Activated gamma-delta T cell treated with anti-CD3 and anti-CD28 coated beads, Interleukin-2, amount 50 U/mL, for 16 hours (primary cell): Measurements from ENCODE around the gene PEG3.

ENCODE experiments used
- DNase-seq: peaks from one replicate; pipeline ENCODE4 v3.0.0-alpha.2; 2020; ENCODE audit warnings: low read depth

PEG3 gene

DNA sequence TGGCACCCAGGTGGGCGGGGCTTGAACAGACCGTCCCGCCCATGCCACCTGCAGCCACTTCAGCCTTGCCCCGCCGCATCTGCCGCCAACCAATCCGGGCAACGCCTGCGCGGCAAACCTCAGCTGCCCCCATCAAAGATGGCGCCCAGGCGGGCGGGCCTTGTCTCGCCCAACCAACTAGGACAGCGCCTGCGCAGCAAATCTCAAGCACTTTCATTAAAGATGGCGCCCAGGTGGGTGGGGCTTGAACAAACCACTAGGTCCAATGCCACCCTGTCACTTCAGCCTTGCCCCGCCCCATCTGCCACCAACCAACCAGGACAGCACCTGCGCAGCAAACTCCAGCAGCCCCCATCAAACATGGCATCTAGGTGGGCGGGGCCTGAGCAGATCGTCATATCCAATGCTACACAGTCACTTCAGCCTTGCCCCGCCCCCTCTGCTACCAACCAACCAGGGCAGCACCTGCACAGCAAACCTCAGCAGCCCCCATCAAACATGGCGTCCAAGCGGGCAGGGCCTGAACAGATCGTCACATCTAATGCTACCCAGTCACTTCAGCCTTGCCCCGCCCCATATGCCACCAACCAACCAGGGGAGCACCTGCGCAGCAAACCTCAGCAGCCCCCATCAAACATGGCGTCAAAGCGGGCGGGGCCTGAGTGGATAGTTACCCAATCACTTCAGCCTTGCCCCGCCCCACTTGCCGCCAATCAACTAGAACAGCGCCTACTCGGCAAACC, 1.4 kb downstream of the PEG3 start:
- DNase-seq: no peak

GRCh38 chr19:56838024-56838908, 2.3 kb downstream of the PEG3 start:
- no peak for DNase-seq

DNA sequence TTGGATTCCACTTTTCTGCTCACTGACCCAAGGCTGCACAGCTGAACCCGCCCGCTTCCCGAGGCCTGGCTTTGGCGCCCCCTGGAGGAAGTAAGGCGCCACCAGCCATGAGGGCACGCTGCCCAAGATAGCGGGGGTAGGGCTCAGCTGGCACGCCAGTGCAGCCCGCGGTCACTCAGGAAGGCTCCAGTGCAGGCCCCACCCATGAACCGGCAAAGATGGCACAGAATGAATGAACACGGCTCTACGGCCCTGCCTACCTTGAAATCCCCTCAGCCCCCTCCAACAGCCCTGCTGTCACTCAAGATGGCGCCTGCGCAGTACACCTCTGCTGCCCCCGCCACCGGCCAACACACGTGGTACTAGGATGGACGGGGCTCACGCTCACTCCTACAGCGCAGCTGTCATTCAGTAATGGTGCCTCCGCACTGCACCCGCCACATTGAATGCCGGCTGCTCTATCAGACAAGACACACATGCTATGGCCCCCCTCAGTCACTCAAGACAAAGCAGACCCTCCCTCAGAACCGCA, 3.0 kb downstream of the PEG3 start:
- DNase-seq: no peak

- no peak for DNase-seq
These were observed 3.5 kb downstream of the PEG3 start for GRCh38 chr19:56837004-56837403.

DNA sequence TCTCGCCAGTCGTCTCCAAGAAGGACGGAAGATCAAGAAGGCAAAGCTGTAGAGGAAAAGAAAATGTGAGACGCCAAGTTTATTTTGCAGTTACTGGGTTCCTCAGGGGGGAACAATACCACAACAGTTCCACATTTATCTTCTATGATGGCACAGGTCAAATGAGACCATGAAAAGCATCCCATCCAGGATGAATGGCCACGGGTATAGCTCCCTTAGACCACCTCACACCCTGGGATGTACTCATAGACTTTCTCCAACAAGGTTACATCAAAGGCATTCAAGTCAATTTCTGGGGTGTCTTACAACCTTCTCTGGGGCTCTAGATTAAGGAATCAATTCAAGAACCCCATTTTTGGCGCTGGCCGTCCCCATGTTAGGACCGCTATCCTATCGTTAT, 4.5 kb downstream of the PEG3 start:
- no peak for DNase-seq

DNA sequence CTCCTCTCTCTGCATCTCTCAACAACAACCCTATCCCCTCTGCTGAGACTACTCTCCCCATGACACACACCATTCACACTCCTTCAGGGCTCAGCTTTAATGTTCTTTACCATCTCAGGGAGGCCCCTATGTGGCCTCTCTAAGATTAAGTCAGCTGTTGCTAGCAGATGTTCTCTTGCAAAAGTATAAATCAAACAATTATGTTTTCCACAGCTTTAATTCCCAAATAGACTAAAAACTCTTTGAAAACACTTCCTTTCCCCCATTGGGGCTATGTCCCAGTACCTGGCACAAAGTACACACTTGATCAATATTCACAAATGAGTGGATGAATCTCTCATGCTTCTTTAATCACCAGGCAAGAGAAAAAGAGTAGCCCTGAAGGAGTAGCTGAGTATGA, 5.1 kb downstream of the PEG3 start:
- DNase-seq: no peak

GRCh38 chr19:56834564-56835375, 5.8 kb downstream of the PEG3 start:
- DNase-seq: no peak

GRCh38 chr19:56832352-56832928, 8.1 kb downstream of the PEG3 start:
- DNase-seq: no peak

- DNase-seq: no peak
These were observed 9.3 kb downstream of the PEG3 start for GRCh38 chr19:56831255-56831654.

GRCh38 chr19:56829596-56829995, 10.9 kb downstream of the PEG3 start:
- DNase-seq: no peak

- no peak for DNase-seq
These were observed 12.8 kb downstream of the PEG3 start for GRCh38 chr19:56827708-56828107.

GRCh38 chr19:56823956-56824355, 16.6 kb downstream of the PEG3 start:
- no peak for DNase-seq

DNA sequence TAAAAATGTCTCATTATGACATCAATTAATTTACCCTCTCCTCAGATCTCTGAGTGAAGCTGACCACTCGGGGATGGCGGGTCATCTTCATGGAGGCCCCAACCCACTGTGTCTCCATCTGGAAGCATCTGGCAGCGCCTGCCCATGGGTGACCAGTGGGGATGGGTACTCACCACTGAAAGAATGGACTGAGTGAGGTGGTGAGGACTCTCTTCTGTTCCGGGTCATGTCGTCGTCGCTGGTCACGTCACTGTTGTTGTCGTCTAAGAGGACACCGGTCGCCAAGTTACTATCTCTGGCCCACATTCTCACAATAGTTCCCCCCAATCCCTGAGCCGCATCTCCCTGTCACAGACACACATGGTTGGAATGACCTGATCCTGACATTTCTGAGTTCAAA, 17.1 kb downstream of the PEG3 start:
- no peak for DNase-seq

DNA sequence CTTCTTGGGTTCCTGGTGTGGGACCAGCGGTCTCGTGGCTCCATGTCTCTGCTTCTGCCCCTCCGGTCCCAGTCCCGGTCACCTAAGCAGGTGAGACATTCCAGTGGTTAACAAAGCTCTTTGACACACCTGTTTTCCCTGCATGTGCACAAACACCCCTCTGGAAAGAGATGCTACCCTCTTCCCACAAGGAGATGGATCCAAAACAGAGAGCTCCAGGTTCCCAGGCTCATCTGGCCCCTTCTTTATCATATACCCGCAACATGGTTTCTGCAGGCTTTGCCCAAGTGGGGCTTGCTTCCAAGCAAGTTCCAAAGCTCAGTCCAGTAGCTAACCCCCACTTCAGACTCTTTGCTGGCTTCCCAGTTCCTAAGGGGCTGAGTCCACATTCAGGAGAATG, 17.8 kb downstream of the PEG3 start:
- DNase-seq: no peak

DNA sequence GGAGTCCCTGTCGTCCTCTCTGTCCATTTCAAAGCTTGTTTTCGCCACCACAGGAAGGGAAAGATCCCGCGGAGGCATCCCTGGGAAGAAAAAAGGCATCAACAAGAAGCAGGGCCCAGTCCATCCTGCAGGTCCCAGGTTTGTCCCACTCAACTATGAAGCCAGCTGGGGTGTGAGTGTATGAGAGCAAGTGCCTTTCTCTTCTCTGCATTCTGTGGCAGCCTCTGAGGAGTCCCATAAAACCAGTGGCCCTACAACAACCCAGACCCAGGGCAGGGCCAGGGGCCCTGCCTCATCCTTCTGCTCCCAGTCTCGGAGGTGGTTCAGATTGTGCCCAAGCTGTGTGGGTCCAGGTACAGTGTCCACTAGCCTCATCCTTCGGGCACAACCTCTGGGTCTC, 18.9 kb downstream of the PEG3 start:
- DNase-seq: no peak

GRCh38 chr19:56821209-56821608, 19.3 kb downstream of the PEG3 start:
- DNase-seq: no peak

DNA sequence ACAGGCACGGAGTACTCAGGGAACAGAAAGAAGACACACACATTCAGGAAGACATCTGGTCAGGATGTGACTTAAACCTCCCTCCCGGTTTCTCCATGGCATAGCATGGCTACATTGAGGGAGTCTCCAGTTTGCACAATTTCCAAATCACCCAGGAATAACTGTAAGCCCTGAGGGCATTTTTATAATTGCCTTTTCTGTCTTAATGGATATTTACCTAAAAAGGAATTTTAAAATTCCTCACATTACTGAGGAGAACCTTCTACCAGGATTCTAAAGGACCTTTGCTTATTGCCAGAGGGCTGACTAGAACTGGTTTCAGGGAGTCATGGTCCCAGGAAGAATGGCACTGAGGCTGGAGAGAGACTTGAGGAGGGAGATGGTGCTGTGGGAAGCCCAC, 21.4 kb downstream of the PEG3 start:
- no peak for DNase-seq

GRCh38 chr19:56814656-56815055, 25.9 kb downstream of the PEG3 start:
- no peak for DNase-seq

DNA sequence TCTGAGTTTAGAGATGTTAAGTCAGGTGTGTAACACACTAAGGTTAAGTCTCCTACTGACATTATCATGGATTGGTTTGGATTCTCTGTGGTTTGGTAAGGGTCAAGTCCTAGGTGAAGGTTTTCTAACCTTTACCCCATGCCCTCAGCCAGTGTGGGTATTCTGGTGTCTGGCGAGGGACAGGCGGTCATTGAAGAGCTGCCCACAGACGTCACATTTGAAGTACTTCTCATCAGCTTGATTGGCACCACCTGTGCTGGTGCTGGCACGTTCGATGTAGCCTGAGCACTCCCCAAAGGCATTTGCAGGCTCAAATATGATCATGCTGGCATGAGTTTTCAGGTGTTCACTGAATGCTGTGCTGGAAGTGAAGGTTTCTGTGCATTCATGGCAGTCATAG, 27.0 kb downstream of the PEG3 start:
- no peak for DNase-seq

DNA sequence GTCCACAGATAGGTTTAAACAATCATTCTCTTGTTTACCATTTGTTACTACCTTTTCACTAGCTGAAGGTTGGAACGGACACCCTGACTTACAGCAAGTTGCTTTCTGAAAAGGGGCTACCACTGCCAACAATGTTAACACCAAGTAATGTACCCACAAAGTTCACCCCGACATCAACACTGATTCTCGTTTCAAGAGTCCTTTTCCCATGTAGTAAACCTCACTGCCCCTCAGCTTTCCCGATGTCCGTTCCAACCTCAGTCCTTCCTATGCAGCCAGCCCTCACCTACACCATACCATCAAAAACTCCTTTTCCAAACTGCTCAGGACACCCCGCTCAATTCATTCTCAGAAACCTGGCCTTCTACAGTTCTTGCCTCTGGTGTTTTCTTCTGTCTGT, 29.0 kb downstream of the PEG3 start:
- no peak for DNase-seq

DNA sequence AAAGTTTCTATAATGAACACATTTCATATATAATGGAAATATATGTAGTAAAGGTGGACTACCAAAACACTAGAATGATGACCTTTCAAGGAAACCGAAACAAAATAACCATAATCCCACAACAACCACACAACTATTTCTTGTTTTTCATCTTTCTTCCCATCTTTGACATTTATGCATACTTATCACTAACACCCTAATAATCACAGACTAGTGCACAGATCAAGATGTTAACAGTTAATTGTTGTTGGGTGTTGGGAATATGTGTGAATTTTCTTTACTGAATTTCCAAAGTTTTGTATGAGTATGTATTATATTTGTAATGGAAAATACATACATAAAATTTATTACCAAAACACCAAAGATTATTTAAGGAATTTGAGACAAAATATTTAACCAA, 30.3 kb downstream of the PEG3 start:
- DNase-seq: no peak
